GM12878 (cell line): ENCODE data around the gene MROH8.

Source experiments
- ATF7 ChIP-seq: fragments of 450-650 bp; IDR thresholded peaks from 2 replicates; pipeline ENCODE4 v1.6.1; 2016; ENCODE audit warnings: low read depth, mild to moderate bottlenecking
- EZH2 ChIP-seq: IDR thresholded peaks from 2 replicates; pipeline ENCODE4 v1.6.1; 2012; ENCODE audit warnings: low read depth, mild to moderate bottlenecking, control low read depth, inconsistent platforms, low read length, borderline replicate concordance; ENCODE audit not compliant: control insufficient read depth
- FOS ChIP-seq: IDR thresholded peaks from 3 replicates; pipeline ENCODE4 v1.6.1; 2011; ENCODE audit warnings: borderline replicate concordance; ENCODE audit not compliant: insufficient read length; ENCODE audit errors: extremely low read depth
- FOXK2 ChIP-seq: fragments of 450-650 bp; IDR thresholded peaks from 2 replicates; pipeline ENCODE4 v1.6.1; 2017; ENCODE audit warnings: mild to moderate bottlenecking, moderate library complexity
- POLR2AphosphoS5 ChIP-seq: IDR thresholded peaks from 2 replicates; pipeline ENCODE4 v1.6.1; 2011; ENCODE audit warnings: mild to moderate bottlenecking, low read length, inconsistent platforms
- SIN3A ChIP-seq: IDR thresholded peaks from 2 replicates; pipeline ENCODE4 v1.6.1; 2012; ENCODE audit warnings: low read depth, low read length, improper control_type of control experiment
- SMC3 ChIP-seq: IDR thresholded peaks from 2 replicates; pipeline ENCODE4 v1.6.1; 2011; ENCODE audit warnings: low read length, improper control_type of control experiment, borderline replicate concordance
- STAT1 ChIP-seq: fragments of 450-650 bp; conservative IDR thresholded peaks from 2 replicates; pipeline ENCODE4 v1.6.1; 2014; ENCODE audit warnings: antibody characterized with exemption, mild to moderate bottlenecking
- SUPT20H ChIP-seq: IDR thresholded peaks from 2 replicates; pipeline ENCODE4 v1.6.1; 2011; ENCODE audit warnings: low read depth, mild to moderate bottlenecking, low read length, moderate library complexity, borderline replicate concordance; ENCODE audit not compliant: control insufficient read depth
- ZBED1 ChIP-seq: IDR thresholded peaks from 2 replicates; pipeline ENCODE4 v1.6.1; 2016; ENCODE audit warnings: borderline replicate concordance
- TF ChIP-seq, protein P1 (sequence below), 3 experiments: IDR thresholded peaks in 2 of 3; conservative IDR thresholded peaks in 1 of 3; 2 replicates each; pipeline ENCODE4 v1.5.1; 2011; ENCODE audit warnings: low read depth in 3 of 3, low read length in 3 of 3, mild to moderate bottlenecking in 3 of 3, control low read depth in 2 of 3, moderate library complexity in 2 of 3, inconsistent platforms in 1 of 3, mixed read lengths in 1 of 3; ENCODE audit not compliant: control insufficient read depth in 2 of 3, insufficient read depth in 1 of 3; ENCODE audit errors: extremely low read depth in 1 of 3
- TF ChIP-seq, protein P2 (sequence below): fragments of 450-650 bp; IDR thresholded peaks from 2 replicates; pipeline ENCODE4 v1.6.1; 2017; ENCODE audit warnings: mild to moderate bottlenecking, low read depth, inconsistent platforms; ENCODE audit not compliant: poor library complexity, severe bottlenecking
- TF ChIP-seq, protein P3 (sequence below): fragments of 450-650 bp; formaldehyde crosslinking; IDR thresholded peaks from 2 replicates; pipeline ENCODE4 v1.5.0; 2022; ENCODE audit warnings: mild to moderate bottlenecking, missing genetic modification characterization
- TF ChIP-seq, protein P4 (sequence below): fragments of 150-350 bp; IDR thresholded peaks from 2 replicates; pipeline ENCODE4 v1.6.1; 2016; ENCODE audit warnings: low read depth, low read length

DNA sequence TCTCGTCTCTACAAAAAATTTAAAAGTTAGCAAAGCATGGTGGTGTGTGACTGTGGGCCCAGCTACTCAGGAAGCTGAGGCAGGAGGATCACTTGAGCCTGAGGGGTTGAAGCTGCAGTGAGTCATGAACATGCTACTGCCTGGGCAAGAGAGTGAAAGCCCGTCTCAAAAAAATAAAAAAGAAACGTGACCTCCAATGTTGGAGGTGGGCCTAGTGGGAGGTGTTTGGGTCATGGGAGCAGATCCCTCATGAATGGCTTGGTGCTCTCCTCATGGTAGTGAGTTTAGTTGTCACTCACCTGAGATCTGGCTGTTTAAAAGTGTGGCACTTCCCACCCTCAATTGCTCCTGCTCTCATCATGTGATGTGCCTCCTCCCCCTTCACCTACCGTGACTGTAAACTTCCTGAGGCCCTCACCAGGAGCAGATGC lies 107.9 kb downstream of the MROH8 start:
- TF ChIP-seq FOXK2: no peak
- TF ChIP-seq POLR2AphosphoS5: no peak
- TF ChIP-seq, protein P1, sequence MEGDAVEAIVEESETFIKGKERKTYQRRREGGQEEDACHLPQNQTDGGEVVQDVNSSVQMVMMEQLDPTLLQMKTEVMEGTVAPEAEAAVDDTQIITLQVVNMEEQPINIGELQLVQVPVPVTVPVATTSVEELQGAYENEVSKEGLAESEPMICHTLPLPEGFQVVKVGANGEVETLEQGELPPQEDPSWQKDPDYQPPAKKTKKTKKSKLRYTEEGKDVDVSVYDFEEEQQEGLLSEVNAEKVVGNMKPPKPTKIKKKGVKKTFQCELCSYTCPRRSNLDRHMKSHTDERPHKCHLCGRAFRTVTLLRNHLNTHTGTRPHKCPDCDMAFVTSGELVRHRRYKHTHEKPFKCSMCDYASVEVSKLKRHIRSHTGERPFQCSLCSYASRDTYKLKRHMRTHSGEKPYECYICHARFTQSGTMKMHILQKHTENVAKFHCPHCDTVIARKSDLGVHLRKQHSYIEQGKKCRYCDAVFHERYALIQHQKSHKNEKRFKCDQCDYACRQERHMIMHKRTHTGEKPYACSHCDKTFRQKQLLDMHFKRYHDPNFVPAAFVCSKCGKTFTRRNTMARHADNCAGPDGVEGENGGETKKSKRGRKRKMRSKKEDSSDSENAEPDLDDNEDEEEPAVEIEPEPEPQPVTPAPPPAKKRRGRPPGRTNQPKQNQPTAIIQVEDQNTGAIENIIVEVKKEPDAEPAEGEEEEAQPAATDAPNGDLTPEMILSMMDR (IDR thresholded peaks at IDR 0.05 in 2 of 3, conservative IDR thresholded peaks at IDR 0.05 in 1 of 3; ENCODE audit: control insufficient read depth in 2 of 3, extremely low read depth in 1 of 3, insufficient read depth in 1 of 3, low read depth in 3 of 3, low read length in 3 of 3): no peak
- TF ChIP-seq, protein P2, sequence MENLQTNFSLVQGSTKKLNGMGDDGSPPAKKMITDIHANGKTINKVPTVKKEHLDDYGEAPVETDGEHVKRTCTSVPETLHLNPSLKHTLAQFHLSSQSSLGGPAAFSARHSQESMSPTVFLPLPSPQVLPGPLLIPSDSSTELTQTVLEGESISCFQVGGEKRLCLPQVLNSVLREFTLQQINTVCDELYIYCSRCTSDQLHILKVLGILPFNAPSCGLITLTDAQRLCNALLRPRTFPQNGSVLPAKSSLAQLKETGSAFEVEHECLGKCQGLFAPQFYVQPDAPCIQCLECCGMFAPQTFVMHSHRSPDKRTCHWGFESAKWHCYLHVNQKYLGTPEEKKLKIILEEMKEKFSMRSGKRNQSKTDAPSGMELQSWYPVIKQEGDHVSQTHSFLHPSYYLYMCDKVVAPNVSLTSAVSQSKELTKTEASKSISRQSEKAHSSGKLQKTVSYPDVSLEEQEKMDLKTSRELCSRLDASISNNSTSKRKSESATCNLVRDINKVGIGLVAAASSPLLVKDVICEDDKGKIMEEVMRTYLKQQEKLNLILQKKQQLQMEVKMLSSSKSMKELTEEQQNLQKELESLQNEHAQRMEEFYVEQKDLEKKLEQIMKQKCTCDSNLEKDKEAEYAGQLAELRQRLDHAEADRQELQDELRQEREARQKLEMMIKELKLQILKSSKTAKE: no peak
- no peak for TF ChIP-seq SMC3
- TF ChIP-seq STAT1: no peak
- TF ChIP-seq, protein P3, sequence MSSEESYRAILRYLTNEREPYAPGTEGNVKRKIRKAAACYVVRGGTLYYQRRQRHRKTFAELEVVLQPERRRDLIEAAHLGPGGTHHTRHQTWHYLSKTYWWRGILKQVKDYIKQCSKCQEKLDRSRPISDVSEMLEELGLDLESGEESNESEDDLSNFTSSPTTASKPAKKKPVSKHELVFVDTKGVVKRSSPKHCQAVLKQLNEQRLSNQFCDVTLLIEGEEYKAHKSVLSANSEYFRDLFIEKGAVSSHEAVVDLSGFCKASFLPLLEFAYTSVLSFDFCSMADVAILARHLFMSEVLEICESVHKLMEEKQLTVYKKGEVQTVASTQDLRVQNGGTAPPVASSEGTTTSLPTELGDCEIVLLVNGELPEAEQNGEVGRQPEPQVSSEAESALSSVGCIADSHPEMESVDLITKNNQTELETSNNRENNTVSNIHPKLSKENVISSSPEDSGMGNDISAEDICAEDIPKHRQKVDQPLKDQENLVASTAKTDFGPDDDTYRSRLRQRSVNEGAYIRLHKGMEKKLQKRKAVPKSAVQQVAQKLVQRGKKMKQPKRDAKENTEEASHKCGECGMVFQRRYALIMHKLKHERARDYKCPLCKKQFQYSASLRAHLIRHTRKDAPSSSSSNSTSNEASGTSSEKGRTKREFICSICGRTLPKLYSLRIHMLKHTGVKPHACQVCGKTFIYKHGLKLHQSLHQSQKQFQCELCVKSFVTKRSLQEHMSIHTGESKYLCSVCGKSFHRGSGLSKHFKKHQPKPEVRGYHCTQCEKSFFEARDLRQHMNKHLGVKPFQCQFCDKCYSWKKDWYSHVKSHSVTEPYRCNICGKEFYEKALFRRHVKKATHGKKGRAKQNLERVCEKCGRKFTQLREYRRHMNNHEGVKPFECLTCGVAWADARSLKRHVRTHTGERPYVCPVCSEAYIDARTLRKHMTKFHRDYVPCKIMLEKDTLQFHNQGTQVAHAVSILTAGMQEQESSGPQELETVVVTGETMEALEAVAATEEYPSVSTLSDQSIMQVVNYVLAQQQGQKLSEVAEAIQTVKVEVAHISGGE (CRISPR knock-in tag): no peak
- TF ChIP-seq ZBED1: no peak
- TF ChIP-seq FOS: no peak
- no peak for TF ChIP-seq EZH2
- TF ChIP-seq SUPT20H: no peak
- TF ChIP-seq ATF7: no peak
- TF ChIP-seq SIN3A: no peak
- TF ChIP-seq, protein P4, sequence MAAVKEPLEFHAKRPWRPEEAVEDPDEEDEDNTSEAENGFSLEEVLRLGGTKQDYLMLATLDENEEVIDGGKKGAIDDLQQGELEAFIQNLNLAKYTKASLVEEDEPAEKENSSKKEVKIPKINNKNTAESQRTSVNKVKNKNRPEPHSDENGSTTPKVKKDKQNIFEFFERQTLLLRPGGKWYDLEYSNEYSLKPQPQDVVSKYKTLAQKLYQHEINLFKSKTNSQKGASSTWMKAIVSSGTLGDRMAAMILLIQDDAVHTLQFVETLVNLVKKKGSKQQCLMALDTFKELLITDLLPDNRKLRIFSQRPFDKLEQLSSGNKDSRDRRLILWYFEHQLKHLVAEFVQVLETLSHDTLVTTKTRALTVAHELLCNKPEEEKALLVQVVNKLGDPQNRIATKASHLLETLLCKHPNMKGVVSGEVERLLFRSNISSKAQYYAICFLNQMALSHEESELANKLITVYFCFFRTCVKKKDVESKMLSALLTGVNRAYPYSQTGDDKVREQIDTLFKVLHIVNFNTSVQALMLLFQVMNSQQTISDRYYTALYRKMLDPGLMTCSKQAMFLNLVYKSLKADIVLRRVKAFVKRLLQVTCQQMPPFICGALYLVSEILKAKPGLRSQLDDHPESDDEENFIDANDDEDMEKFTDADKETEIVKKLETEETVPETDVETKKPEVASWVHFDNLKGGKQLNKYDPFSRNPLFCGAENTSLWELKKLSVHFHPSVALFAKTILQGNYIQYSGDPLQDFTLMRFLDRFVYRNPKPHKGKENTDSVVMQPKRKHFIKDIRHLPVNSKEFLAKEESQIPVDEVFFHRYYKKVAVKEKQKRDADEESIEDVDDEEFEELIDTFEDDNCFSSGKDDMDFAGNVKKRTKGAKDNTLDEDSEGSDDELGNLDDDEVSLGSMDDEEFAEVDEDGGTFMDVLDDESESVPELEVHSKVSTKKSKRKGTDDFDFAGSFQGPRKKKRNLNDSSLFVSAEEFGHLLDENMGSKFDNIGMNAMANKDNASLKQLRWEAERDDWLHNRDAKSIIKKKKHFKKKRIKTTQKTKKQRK: no peak
